Measurements from ENCODE around the gene CUX1.
"Not testable (repeated sequence)": the region's sequence is repeated elsewhere in the genome, so short reads cannot be mapped to it uniquely, and the experiment has no call there.

CUX1 gene

GRCh38 chr7:101921546-101922489, 104.4 kb downstream of the CUX1 start:
- DNase-seq = peak; percentile 37

GRCh38 chr7:101922631-101923601, 105.5 kb downstream of the CUX1 start:
- DNase-seq = no peak

GRCh38 chr7:101923602-101923985, 106.2 kb downstream of the CUX1 start:
- no peak for DNase-seq

GRCh38 chr7:101924171-101924570, 106.7 kb downstream of the CUX1 start:
- DNase-seq = no peak

- DNase-seq = no peak
Measured at GRCh38 chr7:101926265-101926664, 108.8 kb downstream of the CUX1 start.

GRCh38 chr7:101927389-101927788, 110.0 kb downstream of the CUX1 start:
- DNase-seq = no peak

- DNase-seq = no peak
Measured at GRCh38 chr7:101927802-101928201, 110.4 kb downstream of the CUX1 start.

GRCh38 chr7:101929256-101929655, 111.8 kb downstream of the CUX1 start:
- DNase-seq = no peak

GRCh38 chr7:101929911-101930310, 112.5 kb downstream of the CUX1 start:
- not testable (repeated sequence) for DNase-seq

GRCh38 chr7:101932083-101932482, 114.7 kb downstream of the CUX1 start:
- DNase-seq = no peak

- no peak for DNase-seq
Measured at GRCh38 chr7:101933028-101933427, 115.6 kb downstream of the CUX1 start.

GRCh38 chr7:101933688-101934121, 116.3 kb downstream of the CUX1 start:
- no peak for DNase-seq

GRCh38 chr7:101934618-101935017, 117.2 kb downstream of the CUX1 start:
- no peak for DNase-seq

GRCh38 chr7:101935521-101936141, 118.2 kb downstream of the CUX1 start:
- no peak for DNase-seq

- no peak for DNase-seq
Measured at GRCh38 chr7:101936223-101936610, 118.8 kb downstream of the CUX1 start.

GRCh38 chr7:101936611-101937231, 119.3 kb downstream of the CUX1 start:
- no peak for DNase-seq

GRCh38 chr7:101937717-101938514, 120.5 kb downstream of the CUX1 start:
- no peak for DNase-seq

GRCh38 chr7:101939136-101939695, 121.8 kb downstream of the CUX1 start:
- DNase-seq = no peak

GRCh38 chr7:101940151-101940550, 122.7 kb downstream of the CUX1 start:
- DNase-seq = no peak

- no peak for DNase-seq
Measured at GRCh38 chr7:101940830-101941229, 123.4 kb downstream of the CUX1 start.

Data from hematopoietic multipotent progenitor cell treated with erythropoietin and hydrocortisone succinate and interleukin-3 and kit ligand, for 6 days (in vitro differentiated cells).